ENCODE results near the gene AMBRA1. TPM values are rescaled to one million over a fixed set of nuclear protein-coding genes. Genes with fewer than 3 reads are reported as not detected.
A peak's percentile ranks its signal among the peaks of the same experiment; 100 is the strongest.

Gene AMBRA1
- total and polyA plus RNA-seq, 2 of the 8 experiments (the other 6 are each of a cell fraction or from before 2014, with no cell fraction given): 14.2 to 37.4 TPM

DNA sequence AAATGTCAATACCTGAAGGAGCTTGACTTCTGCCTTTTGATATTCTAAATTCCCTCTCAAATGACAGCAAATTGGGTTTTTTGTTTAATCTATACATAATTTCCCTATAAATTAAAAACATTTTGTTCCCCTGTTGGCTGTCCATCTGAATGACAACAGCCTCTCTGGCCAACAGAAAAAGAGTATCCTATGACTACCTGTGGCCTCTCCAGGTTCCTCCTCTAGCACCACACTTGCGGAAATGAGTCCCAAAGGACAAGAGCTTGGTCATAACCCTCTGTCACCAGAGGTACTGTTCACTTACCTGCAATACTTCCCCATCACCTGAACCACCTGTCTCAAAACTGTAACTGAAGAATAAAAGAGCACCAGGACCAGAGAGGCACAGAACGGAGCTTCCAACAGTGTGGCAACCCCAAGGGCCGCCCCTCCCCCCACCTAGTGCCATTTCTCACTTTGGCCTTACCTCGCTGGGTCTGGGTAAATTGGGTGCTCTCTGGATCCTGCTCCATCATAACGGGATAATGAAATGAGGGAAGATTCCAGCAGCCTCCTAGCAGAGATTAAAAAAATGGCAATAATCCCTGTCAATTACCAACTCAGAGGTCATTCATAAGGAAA, 81.5 kb downstream of the AMBRA1 start:
- Histone ChIP-seq H3K18ac (ENCODE audit: extremely low read depth, low read length) (no peak overlapping the region), H3K27me3 (replicated peaks in 1 of 4; ENCODE audit: control insufficient read depth in 3 of 4, extremely low read depth in 1 of 4, insufficient read depth in 3 of 4, low read length in 3 of 4) (no peaks in the 10 kb centered on the region), H2BK12ac (ENCODE audit: low read depth, low read length) (no peak overlapping the region), H3K4me1 (replicated peaks in 1 of 4; ENCODE audit: control insufficient read depth in 3 of 4, insufficient read depth in 4 of 4, low read length in 3 of 4) (peaks cover 4 to 7% (median 6%) of the 10 kb centered on the region in 4 experiments; a peak in 3 of 7 replicates), H3K23me2 (ENCODE audit: low read depth, low read length) (no peaks in the 10 kb centered on the region), H3K79me2 (ENCODE audit: control insufficient read depth in 1 of 2, insufficient read depth in 2 of 2, low read length in 2 of 2) (peaks cover 0 to 10% of the 10 kb centered on the region in 2 experiments; a peak in 2 of 4 replicates), H4K91ac (replicated peaks; ENCODE audit: insufficient read length, low read length) (no peak overlapping the region), H4K5ac (ENCODE audit: insufficient read length, low read depth, low read length) (no peak overlapping the region), H3K9ac (replicated peaks in 1 of 4; ENCODE audit: extremely low read depth in 1 of 4, low read depth in 3 of 4, low read length in 3 of 4) (no peak overlapping the region), H4K20me1 (replicated peaks in 1 of 2; ENCODE audit: control insufficient read depth in 1 of 2, insufficient read depth in 2 of 2, low read length in 2 of 2) (peaks cover 0 to 2% of the 10 kb centered on the region in 2 experiments), H3K4ac (replicated peaks; ENCODE audit: insufficient read length, low read depth, low read length) (no peak overlapping the region), H3K56ac (replicated peaks; ENCODE audit: insufficient read length, low read depth, low read length) (no peak overlapping the region), H2AFZ (ENCODE audit: low read length) (no peak overlapping the region), H2BK20ac (ENCODE audit: low read length) (no peak overlapping the region), H3K14ac (ENCODE audit: insufficient read length) (no peak overlapping the region), H3K79me1 (ENCODE audit: low read depth, low read length) (peaks cover 5% of the 10 kb centered on the region; the same call in 1 of the 2 replicates), H3K9me3 (ENCODE audit: insufficient read depth in 2 of 2, low read depth in 1 of 2, low read length in 1 of 2) (no peaks in the 10 kb centered on the region), H2BK15ac (ENCODE audit: low read length) (no peak overlapping the region), H2AK5ac (ENCODE audit: low read depth, low read length) (no peak overlapping the region), H3K36me3 (ENCODE audit: control insufficient read depth in 2 of 4, insufficient read depth in 4 of 4, low read length in 3 of 4) (0 out of 8 replicates have a peak, but pooled peaks cover 3 to 4% (median 4%) of the 10 kb centered on the region in 4 experiments), H3K27ac (ENCODE audit: low read depth, low read length) (no peak overlapping the region), H2BK120ac (replicated peaks; ENCODE audit: low read depth, low read length) (no peak overlapping the region), H3K4me3 (ENCODE audit: extremely low read depth in 1 of 4, insufficient read depth in 2 of 4, low read depth in 3 of 4, low read length in 4 of 4) (peak overlapping the region in 1 of 4 experiments; percentile 5; a peak in 1 of 8 replicates), H3K23ac (ENCODE audit: insufficient read length) (no peak overlapping the region), H3K4me2 (ENCODE audit: insufficient read depth in 1 of 2, low read depth in 2 of 2, low read length in 2 of 2) (peak overlapping the region in 1 of 2 experiments; percentile 64; a peak in 3 of 4 replicates), H4K8ac (ENCODE audit: extremely low read depth, insufficient read depth, low read length) (no peak overlapping the region), H2BK5ac (ENCODE audit: low read depth, low read length) (no peak overlapping the region)
- 75% methylated on average over 5 of the region's 5 CpGs; no CpG with 5 or more reads in 1 of the 2 experiments for WGBS, 2 experiments (ENCODE audit: extremely low coverage in 1 of 2, insufficient coverage in 1 of 2, insufficient read length in 1 of 2, insufficient replicate concordance in 2 of 2, low coverage in 1 of 2, low lambda C conversion rate in 2 of 2, missing lambda C conversion rate in 1 of 2)
- ChIA-PET POLR2A (ENCODE audit: partially characterized antibody) (interaction anchor here (1.1 kb wide), 1 partner anchor 591 kb away, joined by 3 read pairs; no protein-coding TSS in a partner anchor), CTCF (ENCODE audit: partially characterized antibody) (interaction anchor here (0.6 to 1.6 kb wide), 7 partner anchors 8 to 102 kb away, joined by 3 to 5 read pairs (median 3); no protein-coding TSS in a partner anchor)
- DNase-seq (ENCODE audit: low read depth in 1 of 2, low spot score in 2 of 2) (no peak), FAIRE-seq (no peak)
- TF ChIP-seq ZNF274 (IDR thresholded peaks at IDR 0.05; ENCODE audit: borderline replicate concordance, extremely low read depth, low read length) (no peak), HDAC2 (IDR thresholded peaks at IDR 0.05; ENCODE audit: borderline replicate concordance in 1 of 2, low read depth in 2 of 2, low read length in 2 of 2) (no peak)

Data from H1 (cell line).